Thyroid gland (tissue), 4 donors: ENCODE data around the gene FSTL4.

Source experiments
- POLR2A ChIP-seq, 2 donors: fragments of 450-650 bp; IDR thresholded peaks; one replicate each; pipeline ENCODE4 v1.6.1; 2017; ENCODE audit warnings: antibody characterized with exemption in 2 of 2, mild to moderate bottlenecking in 2 of 2, moderate library complexity in 1 of 2
- TF ChIP-seq, protein P1 (sequence below), 6 experiments: fragments of 200-600 bp in 3 of 6; fragments of 450-650 bp in 3 of 6; sonication (generic) in 3 of 6; IDR thresholded peaks; one replicate each; pipeline ENCODE4 v1.5.1; 2016 to 2019; ENCODE audit warnings: antibody characterized with exemption in 6 of 6, mild to moderate bottlenecking in 2 of 6, inconsistent platforms in 1 of 6, moderate library complexity in 1 of 6

DNA sequence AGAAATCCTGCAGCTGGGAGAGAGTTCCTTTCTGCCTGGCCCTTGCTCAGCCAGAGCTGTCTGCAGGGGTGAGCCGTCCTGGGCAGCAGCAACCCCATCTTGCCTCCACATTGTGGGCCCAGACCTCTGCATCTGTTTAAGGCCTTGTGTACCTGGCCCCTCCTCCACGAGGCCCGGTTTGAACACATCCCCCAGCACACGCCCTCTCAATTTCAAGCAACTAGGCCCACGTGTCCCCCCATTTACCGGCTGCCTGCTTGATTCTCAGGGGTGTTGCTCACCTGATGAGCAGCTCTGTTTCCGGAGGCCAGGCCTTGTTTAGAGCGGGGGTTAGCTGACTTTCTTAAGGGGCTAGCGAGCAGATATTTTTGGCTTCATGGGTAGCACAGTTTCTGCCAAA, 378.7 kb downstream of the FSTL4 start:
- TF ChIP-seq, protein P1, sequence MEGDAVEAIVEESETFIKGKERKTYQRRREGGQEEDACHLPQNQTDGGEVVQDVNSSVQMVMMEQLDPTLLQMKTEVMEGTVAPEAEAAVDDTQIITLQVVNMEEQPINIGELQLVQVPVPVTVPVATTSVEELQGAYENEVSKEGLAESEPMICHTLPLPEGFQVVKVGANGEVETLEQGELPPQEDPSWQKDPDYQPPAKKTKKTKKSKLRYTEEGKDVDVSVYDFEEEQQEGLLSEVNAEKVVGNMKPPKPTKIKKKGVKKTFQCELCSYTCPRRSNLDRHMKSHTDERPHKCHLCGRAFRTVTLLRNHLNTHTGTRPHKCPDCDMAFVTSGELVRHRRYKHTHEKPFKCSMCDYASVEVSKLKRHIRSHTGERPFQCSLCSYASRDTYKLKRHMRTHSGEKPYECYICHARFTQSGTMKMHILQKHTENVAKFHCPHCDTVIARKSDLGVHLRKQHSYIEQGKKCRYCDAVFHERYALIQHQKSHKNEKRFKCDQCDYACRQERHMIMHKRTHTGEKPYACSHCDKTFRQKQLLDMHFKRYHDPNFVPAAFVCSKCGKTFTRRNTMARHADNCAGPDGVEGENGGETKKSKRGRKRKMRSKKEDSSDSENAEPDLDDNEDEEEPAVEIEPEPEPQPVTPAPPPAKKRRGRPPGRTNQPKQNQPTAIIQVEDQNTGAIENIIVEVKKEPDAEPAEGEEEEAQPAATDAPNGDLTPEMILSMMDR (IDR thresholded peaks at IDR 0.05), result no peak
- no peak for TF ChIP-seq POLR2A (IDR thresholded peaks at IDR 0.05)
